Fibroblast of peridontal ligament (primary cell): ENCODE results near the gene CPLX1.
A peak's percentile ranks its signal among the peaks of the same experiment; 100 is the strongest.

Source experiments
- DNase-seq: peaks from one replicate; pipeline ENCODE4 v3.0.0-alpha.2; 2010; ENCODE audit errors: extremely low read depth

Gene CPLX1

GRCh38 chr4:832536-832935 lies 6.6 kb upstream of the CPLX1 start:
- no peak for DNase-seq

GRCh38 chr4:832108-832507 lies 6.2 kb upstream of the CPLX1 start:
- DNase-seq, result no peak

- DNase-seq, result no peak
Observed at GRCh38 chr4:831483-831805, 5.5 kb upstream of the CPLX1 start.

GRCh38 chr4:830601-831482 lies 4.9 kb upstream of the CPLX1 start:
- no peak for DNase-seq

- DNase-seq, result no peak
Observed at GRCh38 chr4:829761-830600, 4.1 kb upstream of the CPLX1 start.

GRCh38 chr4:829291-829690 lies 3.4 kb upstream of the CPLX1 start:
- DNase-seq, result no peak

GRCh38 chr4:828641-829271 lies 2.8 kb upstream of the CPLX1 start:
- DNase-seq, result peak; percentile 5

GRCh38 chr4:827209-828081 lies 1.5 kb upstream of the CPLX1 start:
- no peak for DNase-seq

- no peak for DNase-seq
Observed at GRCh38 chr4:826508-827208, 729 bp upstream of the CPLX1 start.

GRCh38 chr4:825063-825970 lies 612 bp downstream of the CPLX1 start:
- no peak for DNase-seq

- no peak for DNase-seq
Observed at GRCh38 chr4:824461-825062, 1.4 kb downstream of the CPLX1 start.

GRCh38 chr4:823761-824460 lies 2.0 kb downstream of the CPLX1 start:
- no peak for DNase-seq

- no peak for DNase-seq
Observed at GRCh38 chr4:823176-823760, 2.7 kb downstream of the CPLX1 start.

GRCh38 chr4:822361-823175 lies 3.4 kb downstream of the CPLX1 start:
- DNase-seq, result no peak

GRCh38 chr4:821631-822030 lies 4.3 kb downstream of the CPLX1 start:
- DNase-seq, result no peak

- no peak for DNase-seq
Observed at GRCh38 chr4:821181-821591, 4.7 kb downstream of the CPLX1 start.
